Thoracic aorta (tissue), 2 donors: Measurements from ENCODE around the gene NYAP2. TPM values are rescaled to one million over a fixed set of nuclear protein-coding genes. Genes with fewer than 3 reads are reported as not detected.

Experiments used
- ATAC-seq: fragments of 150-250 bp; one replicate; pipeline ENCODE4 v1.8.0; 2017; ENCODE audit warnings: low read depth; ENCODE audit not compliant: insufficient number of reproducible peaks, low FRiP score
- DNase-seq: peaks from one replicate; pipeline ENCODE4 v3.0.0-alpha.2; 2020; ENCODE audit warnings: low spot score
- H3K27ac ChIP-seq, 2 donors: fragments of 200-600 bp; sonication (generic); 1 replicate in 1 of 2; 2 replicates in 1 of 2; pipeline ENCODE4 v1.5.1; 2016; ENCODE audit warnings: mild to moderate bottlenecking in 2 of 2, moderate library complexity in 2 of 2
- H3K27me3 ChIP-seq: fragments of 200-600 bp; sonication (generic); replicated peaks from 2 replicates; pipeline ENCODE4 v1.6.0; 2016; ENCODE audit warnings: mild to moderate bottlenecking; ENCODE audit not compliant: insufficient read depth
- H3K36me3 ChIP-seq: fragments of 200-600 bp; sonication (generic); one replicate; pipeline ENCODE4 v1.5.1; 2016
- H3K4me1 ChIP-seq, 2 donors: fragments of 200-600 bp; sonication (generic); 1 replicate in 1 of 2; 2 replicates in 1 of 2; pipeline versions ENCODE4 v1.5.1 to v1.6.0; 2016; ENCODE audit warnings: low read depth in 2 of 2, mild to moderate bottlenecking in 1 of 2; ENCODE audit not compliant: control insufficient read depth in 1 of 2
- H3K4me3 ChIP-seq: fragments of 200-600 bp; sonication (generic); 2 replicates; pipeline ENCODE4 v1.5.1; 2016; ENCODE audit warnings: mild to moderate bottlenecking
- H3K9me3 ChIP-seq: fragments of 200-600 bp; sonication (generic); 2 replicates; pipeline ENCODE4 v1.5.1; 2016
- total RNA-seq, 2 donors: library from RNA; depleted of rRNA; stranded (reverse); fragments of >200 nt; gene quantifications; one replicate each; pipeline versions ENCODE4 v1.1.0 to v1.2.3, GENCODE V29; 2016
- TF ChIP-seq, protein P1 (sequence below): fragments of 200-600 bp; sonication (generic); IDR thresholded peaks from one replicate; pipeline ENCODE4 v1.5.1; 2019; ENCODE audit warnings: antibody characterized with exemption

NYAP2 gene
- total RNA-seq, 2 donors from 2014 or later = 0.14 TPM; not detected in 1

DNA sequence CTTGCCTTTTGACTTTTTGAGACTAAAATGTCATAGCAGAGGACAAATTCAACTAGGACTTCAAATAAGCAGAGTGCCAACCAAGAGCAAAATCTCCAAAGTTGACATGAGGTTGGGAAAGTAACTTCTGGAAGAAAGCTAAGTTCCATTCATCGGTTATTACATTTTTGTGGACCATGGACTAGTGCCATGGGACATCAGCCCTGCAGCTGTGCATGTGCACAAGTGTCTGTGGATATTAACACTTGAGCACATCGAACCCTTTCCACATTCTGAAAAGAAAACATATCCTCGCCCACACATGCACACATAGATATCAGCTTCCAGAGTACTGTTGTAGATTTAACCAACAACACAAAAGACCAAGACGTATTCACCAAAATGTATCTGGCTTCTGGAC lies 262.6 kb downstream of the NYAP2 start:
- no peak overlapping the region for H3K27ac ChIP-seq
- ATAC-seq = no peak
- no peaks in the 10 kb centered on the region for H3K36me3 ChIP-seq
- H3K4me3 ChIP-seq = no peak overlapping the region
- H3K27me3 ChIP-seq = no peaks in the 10 kb centered on the region
- H3K9me3 ChIP-seq = no peaks in the 10 kb centered on the region
- H3K4me1 ChIP-seq = no peaks in the 10 kb centered on the region
- TF ChIP-seq, protein P1, sequence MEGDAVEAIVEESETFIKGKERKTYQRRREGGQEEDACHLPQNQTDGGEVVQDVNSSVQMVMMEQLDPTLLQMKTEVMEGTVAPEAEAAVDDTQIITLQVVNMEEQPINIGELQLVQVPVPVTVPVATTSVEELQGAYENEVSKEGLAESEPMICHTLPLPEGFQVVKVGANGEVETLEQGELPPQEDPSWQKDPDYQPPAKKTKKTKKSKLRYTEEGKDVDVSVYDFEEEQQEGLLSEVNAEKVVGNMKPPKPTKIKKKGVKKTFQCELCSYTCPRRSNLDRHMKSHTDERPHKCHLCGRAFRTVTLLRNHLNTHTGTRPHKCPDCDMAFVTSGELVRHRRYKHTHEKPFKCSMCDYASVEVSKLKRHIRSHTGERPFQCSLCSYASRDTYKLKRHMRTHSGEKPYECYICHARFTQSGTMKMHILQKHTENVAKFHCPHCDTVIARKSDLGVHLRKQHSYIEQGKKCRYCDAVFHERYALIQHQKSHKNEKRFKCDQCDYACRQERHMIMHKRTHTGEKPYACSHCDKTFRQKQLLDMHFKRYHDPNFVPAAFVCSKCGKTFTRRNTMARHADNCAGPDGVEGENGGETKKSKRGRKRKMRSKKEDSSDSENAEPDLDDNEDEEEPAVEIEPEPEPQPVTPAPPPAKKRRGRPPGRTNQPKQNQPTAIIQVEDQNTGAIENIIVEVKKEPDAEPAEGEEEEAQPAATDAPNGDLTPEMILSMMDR = no peak
- DNase-seq = no peak

DNA sequence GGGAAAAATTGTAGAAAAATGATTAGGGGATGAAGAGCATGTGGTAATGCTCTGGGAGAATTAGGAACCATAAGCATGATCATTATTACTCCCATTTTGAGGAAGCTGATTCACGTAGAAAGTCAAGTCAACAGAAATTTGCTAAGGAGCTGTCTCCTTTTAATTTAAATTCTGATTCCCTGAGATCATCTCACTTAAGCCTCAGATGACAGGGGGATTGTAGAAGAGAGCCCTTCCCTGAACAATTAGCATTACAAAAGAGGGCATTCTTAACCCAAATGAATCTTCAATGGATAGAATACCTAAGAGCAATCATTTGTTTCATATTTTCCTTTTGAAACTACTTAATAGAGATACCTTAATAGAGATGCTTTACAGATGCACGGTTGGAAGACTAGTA lies 267.9 kb downstream of the NYAP2 start:
- no peaks in the 10 kb centered on the region for H3K27me3 ChIP-seq
- H3K36me3 ChIP-seq = no peaks in the 10 kb centered on the region
- no peaks in the 10 kb centered on the region for H3K4me1 ChIP-seq
- TF ChIP-seq, protein P1 = no peak
- DNase-seq (no peak), ATAC-seq (no peak)
- no peaks in the 10 kb centered on the region for H3K9me3 ChIP-seq
- no peak overlapping the region for H3K27ac ChIP-seq
- no peak overlapping the region for H3K4me3 ChIP-seq

DNA sequence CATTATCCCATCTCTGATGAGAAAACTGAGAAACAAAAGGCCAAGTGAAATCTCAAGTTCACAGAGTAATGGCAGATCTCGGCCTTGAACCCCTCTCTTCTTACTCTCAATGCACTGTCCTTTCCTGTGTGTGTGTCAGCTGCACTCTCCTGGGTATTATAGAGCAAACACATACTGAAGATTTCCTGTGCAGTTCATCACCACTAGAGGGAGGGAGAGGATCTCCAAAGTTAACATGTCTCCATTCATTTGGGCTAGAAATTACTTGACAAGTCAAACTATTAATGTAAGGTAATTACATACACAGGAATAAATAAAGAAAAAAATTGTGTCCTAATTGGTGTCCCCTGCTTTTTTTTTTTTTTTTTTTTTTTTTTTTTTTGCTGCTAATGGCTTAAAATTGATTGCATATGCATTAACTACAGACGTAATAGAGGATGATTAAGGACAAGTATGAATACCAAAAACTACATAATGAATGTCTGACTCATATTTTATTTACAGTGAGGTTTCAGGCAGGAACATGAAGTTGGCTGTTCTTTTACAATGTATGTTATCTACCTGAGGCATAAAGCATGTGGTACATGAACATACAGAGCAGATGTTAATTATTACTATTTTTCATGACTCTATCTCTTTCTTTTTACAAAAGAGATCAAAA lies 269.2 kb downstream of the NYAP2 start:
- Histone ChIP-seq H3K9me3 (no peaks in the 10 kb centered on the region), H3K27ac (no peak overlapping the region), H3K36me3 (no peaks in the 10 kb centered on the region), H3K27me3 (no peaks in the 10 kb centered on the region), H3K4me3 (no peak overlapping the region), H3K4me1 (no peaks in the 10 kb centered on the region)
- ATAC-seq = no peak
- TF ChIP-seq, protein P1 = peak; percentile 58
- DNase-seq = no peak

DNA sequence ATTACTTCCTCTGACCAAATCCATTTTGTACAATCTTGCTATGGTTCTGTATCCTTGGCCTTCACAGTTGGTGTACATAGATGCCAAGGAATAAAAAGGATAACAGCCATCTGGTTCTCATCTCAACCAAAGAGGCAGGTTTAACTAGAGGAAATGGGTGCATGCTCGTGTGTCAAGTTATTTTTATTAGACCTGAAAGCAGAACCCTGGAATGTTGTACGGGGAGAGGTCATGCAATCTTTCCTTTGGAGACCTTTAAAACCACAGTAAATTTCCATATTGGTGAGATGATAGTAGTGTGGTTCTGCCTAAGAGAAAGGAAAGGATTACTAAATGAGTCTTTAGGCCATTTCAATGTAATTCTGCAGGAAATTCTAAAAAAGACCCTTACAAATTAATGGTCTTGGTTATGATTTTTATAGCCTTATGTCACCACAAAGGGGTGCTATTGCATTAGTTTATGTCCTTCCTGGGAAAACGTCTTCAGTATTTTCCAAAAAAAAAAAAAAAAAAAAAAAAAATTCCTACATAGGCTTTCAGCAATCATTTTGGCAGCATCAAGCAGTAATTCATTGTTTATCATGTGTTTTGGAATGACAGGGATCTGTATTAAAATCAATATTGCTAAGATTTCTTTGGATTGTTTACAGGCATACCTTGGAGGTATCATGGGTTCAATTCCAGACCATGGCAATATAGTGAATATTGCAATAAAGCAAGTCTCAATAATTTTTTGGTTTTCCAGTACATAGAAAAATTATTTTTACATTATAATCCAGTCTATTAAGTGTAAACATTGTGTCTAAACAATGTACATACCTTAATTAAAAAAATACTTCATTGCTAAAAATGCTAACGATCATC lies 270.8 kb downstream of the NYAP2 start:
- Histone ChIP-seq H3K27ac (no peak overlapping the region), H3K9me3 (no peaks in the 10 kb centered on the region), H3K36me3 (no peaks in the 10 kb centered on the region), H3K4me3 (no peak overlapping the region), H3K4me1 (no peaks in the 10 kb centered on the region), H3K27me3 (no peaks in the 10 kb centered on the region)
- TF ChIP-seq, protein P1 = peak; percentile 47
- ATAC-seq (no peak), DNase-seq (no peak)

DNA sequence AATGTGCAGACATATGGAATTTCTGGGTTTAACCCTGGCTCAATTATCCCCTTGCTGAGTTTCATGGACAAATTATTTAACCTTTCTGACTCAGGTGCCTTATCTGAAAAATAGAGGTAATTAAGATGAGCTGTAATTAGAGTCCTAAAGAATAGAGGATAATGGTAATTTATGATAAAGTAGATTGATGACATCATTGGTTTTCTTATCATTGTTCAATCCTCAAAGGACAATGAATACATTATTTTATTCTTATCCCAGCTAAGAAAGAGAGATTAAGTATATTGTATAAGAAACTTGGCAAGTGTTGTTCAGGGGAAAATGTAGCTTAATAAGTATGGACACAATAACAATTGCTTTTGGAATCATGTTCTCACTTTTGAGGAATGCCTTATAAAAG lies 279.3 kb downstream of the NYAP2 start:
- H3K36me3 ChIP-seq = no peaks in the 10 kb centered on the region
- TF ChIP-seq, protein P1 = no peak
- peaks cover 4% of the 10 kb centered on the region for H3K9me3 ChIP-seq
- ATAC-seq (no peak), DNase-seq (no peak)
- H3K4me3 ChIP-seq = no peak overlapping the region
- H3K4me1 ChIP-seq = no peaks in the 10 kb centered on the region
- H3K27ac ChIP-seq = no peak overlapping the region
- no peaks in the 10 kb centered on the region for H3K27me3 ChIP-seq
